Measurements from ENCODE around the gene PDE4D. TPM values are rescaled to one million over a fixed set of nuclear protein-coding genes. Genes with fewer than 3 reads are reported as not detected.

The PDE4D gene
- total and polyA plus RNA-seq, 2 of the 4 experiments (the other 2 are of a cell fraction): 1.4 to 7.9 TPM

- no peaks in the 10 kb centered on the region; the same call in 1 of the 2 replicates for H3K27me3 ChIP-seq (ENCODE audit: control insufficient read depth, insufficient read depth, low read length)
- no peak overlapping the region for H3K23ac ChIP-seq (ENCODE audit: low read depth, low read length)
- H3K9me3 ChIP-seq (ENCODE audit: control insufficient read depth, insufficient read depth, low read length): no peaks in the 10 kb centered on the region
- H3K14ac ChIP-seq (replicated peaks; ENCODE audit: low read depth, low read length): no peak overlapping the region
- DNase-seq (no peak), ATAC-seq (ENCODE audit: low read depth) (no peak)
- no peaks in the 10 kb centered on the region for H4K20me1 ChIP-seq (ENCODE audit: insufficient read depth, low read length)
- no peak overlapping the region for H3K18ac ChIP-seq (ENCODE audit: low read depth, low read length)
- no peak overlapping the region for H2BK15ac ChIP-seq (ENCODE audit: low read depth, low read length)
- intact Hi-C loops (cut with micrococcal nuclease): no loop called here
- H3K79me1 ChIP-seq (ENCODE audit: low read depth in 1 of 2, low read length in 2 of 2): no peaks in the 10 kb centered on the region
- H4K8ac ChIP-seq (ENCODE audit: low read depth in 2 of 2, low read length in 2 of 2): no peak overlapping the region
- no peak overlapping the region for H4K5ac ChIP-seq (ENCODE audit: low read depth, low read length)
- no peak overlapping the region for H2BK20ac ChIP-seq (ENCODE audit: low read depth, low read length)
- no peaks in the 10 kb centered on the region for H3K4me1 ChIP-seq (ENCODE audit: control insufficient read depth, insufficient read depth, low read length)
- no peak overlapping the region for H2BK5ac ChIP-seq (ENCODE audit: low read depth, low read length, poor library complexity, severe bottlenecking)
- H3K9ac ChIP-seq (ENCODE audit: low read depth, low read length): no peak overlapping the region; the same call in 1 of the 2 replicates
- H2AK5ac ChIP-seq (ENCODE audit: low read depth, low read length): no peak overlapping the region
- no TSS peak for BruUV-seq (replicated peaks)
- no peak overlapping the region for H3K4me3 ChIP-seq (ENCODE audit: insufficient read depth, low read depth, low read length)
- CTCF ChIA-PET: no interaction called here
- no peak overlapping the region for H2AFZ ChIP-seq (replicated peaks; ENCODE audit: low read length, poor library complexity)
- dilution Hi-C loops (cut with HindIII; ENCODE audit: low sequenced_read_pairs, unreplicated experiment): no loop called here
- no peak overlapping the region for H3K4me2 ChIP-seq (ENCODE audit: low read depth, low read length)
- POLR2A ChIA-PET (ENCODE audit: unreplicated experiment): interaction anchor here (0.6 kb wide), 1 partner anchor 253 kb away, joined by 4 read pairs; no protein-coding TSS in a partner anchor
- H3K56ac ChIP-seq (ENCODE audit: extremely low read depth, insufficient read depth, low read length): no peak overlapping the region
- no peak overlapping the region for H3K4ac ChIP-seq (ENCODE audit: low read depth, low read length)
- H4K91ac ChIP-seq (ENCODE audit: insufficient read depth, low read depth, low read length): no peak overlapping the region
- in situ Hi-C loops (cut with MboI; ENCODE audit: low sequenced_read_pairs): no loop called here
- no peak overlapping the region for H2AK9ac ChIP-seq (replicated peaks; ENCODE audit: low read depth, low read length, poor library complexity)
- H3K36me3 ChIP-seq (ENCODE audit: control insufficient read depth, insufficient read depth, low read length): no peaks in the 10 kb centered on the region
- no peak overlapping the region for H3K27ac ChIP-seq (ENCODE audit: insufficient read depth, low read length)
- no peak overlapping the region for H2BK120ac ChIP-seq (ENCODE audit: low read depth, low read length)
- no peaks in the 10 kb centered on the region; the same call in 1 of the 2 replicates for H3K9me1 ChIP-seq (ENCODE audit: insufficient read depth, low read length)
- no CpG with 5 or more reads among the region's 7 CpGs for WGBS, 2 experiments (ENCODE audit: extremely low coverage in 2 of 2, insufficient read length in 1 of 2)
- TF ChIP-seq POLR2A (IDR thresholded peaks at IDR 0.05; ENCODE audit: low read depth, low read length): no peak
- no peak for TF ChIP-seq MAZ (IDR thresholded peaks at IDR 0.05; ENCODE audit: borderline replicate concordance, low read depth, low read length)
- TF ChIP-seq RAD21 (IDR thresholded peaks at IDR 0.05; ENCODE audit: low read length): no peak
- TF ChIP-seq NFE2L2 (IDR thresholded peaks at IDR 0.05; ENCODE audit: low read depth, low read length): no peak
- TF ChIP-seq MAFK (IDR thresholded peaks at IDR 0.05; ENCODE audit: low read depth, low read length): no peak
- no peak for TF ChIP-seq RFX5 (IDR thresholded peaks at IDR 0.05; ENCODE audit: low read depth, low read length)
- no peak for TF ChIP-seq CHD1 (IDR thresholded peaks at IDR 0.05; ENCODE audit: low read depth, low read length)
- no peak for TF ChIP-seq ELK1 (IDR thresholded peaks at IDR 0.05; ENCODE audit: borderline replicate concordance, low read depth, low read length)
- no peak for TF ChIP-seq RCOR1 (IDR thresholded peaks at IDR 0.05; ENCODE audit: insufficient replicate concordance, low read length)
- TF ChIP-seq USF2 (IDR thresholded peaks at IDR 0.05; ENCODE audit: low read depth, low read length): no peak
- no peak for TF ChIP-seq SMC3 (IDR thresholded peaks at IDR 0.05; ENCODE audit: low read depth, low read length)
- TF ChIP-seq MXI1 (IDR thresholded peaks at IDR 0.05; ENCODE audit: borderline replicate concordance, low read depth, low read length): no peak
- TF ChIP-seq CTCF (conservative IDR thresholded peaks at IDR 0.05; ENCODE audit: low read depth, low read length): no peak
- TF ChIP-seq BHLHE40 (IDR thresholded peaks at IDR 0.05; ENCODE audit: low read depth, low read length): no peak
These were observed 405.5 kb downstream of the PDE4D start for GRCh38 chr5:59487772-59488729.

All from IMR-90 (cell line).